Kidney (tissue), 14 donors: ENCODE data around the gene GNAI3. TPM values are rescaled to one million over a fixed set of nuclear protein-coding genes. Genes with fewer than 3 reads are reported as not detected.

Experiments
- DNase-seq, 5 donors: peaks; one replicate each; pipeline ENCODE4 v3.0.0-alpha.2; 2013 to 2020
- FAIRE-seq: peaks from 2 replicates; lab custom pipeline; 2012; peaks lifted over from hg19 to GRCh38; lab: Jason Lieb, UNC
- H3K27ac ChIP-seq, 2 donors: one replicate each; pipeline ENCODE4 v1.7.0; 2013; ENCODE audit warnings: low read depth in 2 of 2, low read length in 2 of 2, inconsistent platforms in 1 of 2
- H3K27me3 ChIP-seq: one replicate; pipeline ENCODE4 v1.7.1; 2013; ENCODE audit warnings: low read length, inconsistent platforms; ENCODE audit not compliant: control insufficient read depth, insufficient read depth
- H3K36me3 ChIP-seq, 3 donors: one replicate each; pipeline versions ENCODE4 v1.7.0 to v1.7.1; 2013; ENCODE audit warnings: low read length in 3 of 3, control low read depth in 1 of 3, inconsistent platforms in 1 of 3; ENCODE audit not compliant: insufficient read depth in 3 of 3, control insufficient read depth in 2 of 3
- H3K4me1 ChIP-seq, 3 donors: one replicate each; pipeline versions ENCODE4 v1.7.0 to v1.7.1; 2013; ENCODE audit warnings: low read length in 3 of 3, inconsistent platforms in 1 of 3, low read depth in 1 of 3; ENCODE audit not compliant: control insufficient read depth in 2 of 3, insufficient read depth in 2 of 3
- H3K4me3 ChIP-seq, 3 donors: one replicate each; pipeline versions ENCODE4 v1.7.0 to v1.8.1; 2013; ENCODE audit warnings: low read length in 3 of 3, control low read depth in 1 of 3, inconsistent platforms in 1 of 3
- H3K9ac ChIP-seq, 3 donors: one replicate each; pipeline versions ENCODE4 v1.7.0 to v1.7.1; 2013; ENCODE audit warnings: low read length in 3 of 3, control low read depth in 1 of 3, inconsistent platforms in 1 of 3
- H3K9me3 ChIP-seq, 3 donors: one replicate each; pipeline versions ENCODE4 v1.7.0 to v1.7.1; 2013; ENCODE audit warnings: low read length in 3 of 3, control low read depth in 1 of 3, inconsistent platforms in 1 of 3; ENCODE audit not compliant: control insufficient read depth in 2 of 3, insufficient read depth in 1 of 3
- intact Hi-C: fragments of 100-400 bp; cut with DNase I; formaldehyde crosslinking; loops from one replicate; pipeline ENCODE4 v1.11.1; 2022
- polyA plus RNA-seq: library from polyadenylated mRNA; stranded (reverse); fragments of 350-450 nt; fragmentation: Illumina TruSeq; extraction: RNeasy Lipid Tissue Mini Kit (QIAGEN cat#74804); gene quantifications from one replicate; pipeline ENCODE4 v1.2.3, GENCODE V29; 2014; ENCODE audit warnings: low read depth, low replicate concordance; ENCODE audit not compliant: insufficient read depth
- total RNA-seq: library from RNA; stranded (reverse); fragmentation: NEBNext Ultra II Directional; extraction: Animal tissue kit (Norgen Biotek cat#: 25700); gene quantifications from one replicate; pipeline ENCODE4 v1.2.1, GENCODE V29; 2021
- TF ChIP-seq, protein P1 (sequence below): IDR thresholded peaks from 3 replicates; pipeline ENCODE4 v1.5.1; 2012; ENCODE audit warnings: mild to moderate bottlenecking, moderate library complexity, borderline replicate concordance; ENCODE audit not compliant: insufficient read depth; ENCODE audit errors: extremely low read depth
- donor health status: control.
- donor health status: control.
- donor health status: control.
- donor health status: control.
- donor health status: control.
- donor health status: DM: yes; HTN: yes; CAD: no.
- donor health status: Normal renal cell carcinoma (clear cell type).

The GNAI3 gene
- total and polyA plus RNA-seq, 2 donors from 2014 or later = 4.2 to 8.0 TPM

DNA sequence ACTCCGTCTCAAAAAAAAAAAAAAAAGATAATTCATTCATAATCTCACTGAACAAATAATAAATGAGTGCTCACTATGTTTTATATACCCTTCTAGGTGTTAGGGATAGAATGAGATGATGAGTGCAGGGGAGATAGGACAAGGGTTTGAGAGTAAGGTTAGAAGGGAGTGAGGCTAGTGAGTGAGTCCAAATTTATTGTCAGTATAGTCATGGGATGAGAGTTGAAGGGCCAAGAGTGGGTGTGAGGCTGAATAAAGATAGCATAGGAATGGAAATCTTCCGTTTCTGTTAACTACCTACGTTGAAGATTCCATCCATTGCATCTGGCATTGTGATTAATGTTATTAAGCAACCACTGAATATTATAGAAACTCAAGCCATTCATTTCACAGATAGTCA is 16.8 kb downstream of the GNAI3 start:
- H3K27me3 ChIP-seq = no peaks in the 10 kb centered on the region
- peaks cover 2 to 22% (median 20%) of the 10 kb centered on the region in 3 donors for H3K4me1 ChIP-seq
- H3K36me3 ChIP-seq = no peaks in the 10 kb centered on the region
- no peak overlapping the region for H3K27ac ChIP-seq
- TF ChIP-seq, protein P1, sequence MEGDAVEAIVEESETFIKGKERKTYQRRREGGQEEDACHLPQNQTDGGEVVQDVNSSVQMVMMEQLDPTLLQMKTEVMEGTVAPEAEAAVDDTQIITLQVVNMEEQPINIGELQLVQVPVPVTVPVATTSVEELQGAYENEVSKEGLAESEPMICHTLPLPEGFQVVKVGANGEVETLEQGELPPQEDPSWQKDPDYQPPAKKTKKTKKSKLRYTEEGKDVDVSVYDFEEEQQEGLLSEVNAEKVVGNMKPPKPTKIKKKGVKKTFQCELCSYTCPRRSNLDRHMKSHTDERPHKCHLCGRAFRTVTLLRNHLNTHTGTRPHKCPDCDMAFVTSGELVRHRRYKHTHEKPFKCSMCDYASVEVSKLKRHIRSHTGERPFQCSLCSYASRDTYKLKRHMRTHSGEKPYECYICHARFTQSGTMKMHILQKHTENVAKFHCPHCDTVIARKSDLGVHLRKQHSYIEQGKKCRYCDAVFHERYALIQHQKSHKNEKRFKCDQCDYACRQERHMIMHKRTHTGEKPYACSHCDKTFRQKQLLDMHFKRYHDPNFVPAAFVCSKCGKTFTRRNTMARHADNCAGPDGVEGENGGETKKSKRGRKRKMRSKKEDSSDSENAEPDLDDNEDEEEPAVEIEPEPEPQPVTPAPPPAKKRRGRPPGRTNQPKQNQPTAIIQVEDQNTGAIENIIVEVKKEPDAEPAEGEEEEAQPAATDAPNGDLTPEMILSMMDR = no peak
- intact Hi-C loops = no loop called here
- FAIRE-seq (no peak), DNase-seq (no peak)
- no peak overlapping the region for H3K4me3 ChIP-seq
- no peaks in the 10 kb centered on the region for H3K9me3 ChIP-seq
- no peak overlapping the region for H3K9ac ChIP-seq

DNA sequence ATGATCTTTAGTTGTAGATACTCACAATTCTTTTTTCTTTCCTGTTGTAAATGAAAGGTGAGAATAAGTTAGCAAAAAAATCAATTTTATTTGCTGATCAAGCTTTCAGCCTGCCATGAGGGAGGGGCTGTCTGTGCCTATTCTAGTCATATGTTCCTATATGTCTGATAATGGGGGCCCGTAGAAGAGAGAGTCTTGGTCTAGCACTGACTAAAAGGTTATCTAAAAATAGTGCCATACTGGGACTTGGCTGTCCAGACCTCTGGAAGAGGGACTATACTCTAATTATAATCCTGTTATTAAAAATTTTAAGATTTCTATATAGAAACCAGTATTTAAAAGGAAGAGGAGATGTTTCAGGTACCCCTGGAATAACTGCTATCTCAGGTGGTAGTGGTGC is 18.6 kb downstream of the GNAI3 start:
- no peak overlapping the region for H3K4me3 ChIP-seq
- H3K9me3 ChIP-seq = no peaks in the 10 kb centered on the region
- FAIRE-seq (no peak), DNase-seq (no peak)
- no peak overlapping the region for H3K27ac ChIP-seq
- no peaks in the 10 kb centered on the region for H3K27me3 ChIP-seq
- intact Hi-C loops = no loop called here
- H3K36me3 ChIP-seq = no peaks in the 10 kb centered on the region
- H3K4me1 ChIP-seq = peaks cover 2 to 16% (median 14%) of the 10 kb centered on the region in 3 donors
- H3K9ac ChIP-seq = no peak overlapping the region
- TF ChIP-seq, protein P1 = no peak

DNA sequence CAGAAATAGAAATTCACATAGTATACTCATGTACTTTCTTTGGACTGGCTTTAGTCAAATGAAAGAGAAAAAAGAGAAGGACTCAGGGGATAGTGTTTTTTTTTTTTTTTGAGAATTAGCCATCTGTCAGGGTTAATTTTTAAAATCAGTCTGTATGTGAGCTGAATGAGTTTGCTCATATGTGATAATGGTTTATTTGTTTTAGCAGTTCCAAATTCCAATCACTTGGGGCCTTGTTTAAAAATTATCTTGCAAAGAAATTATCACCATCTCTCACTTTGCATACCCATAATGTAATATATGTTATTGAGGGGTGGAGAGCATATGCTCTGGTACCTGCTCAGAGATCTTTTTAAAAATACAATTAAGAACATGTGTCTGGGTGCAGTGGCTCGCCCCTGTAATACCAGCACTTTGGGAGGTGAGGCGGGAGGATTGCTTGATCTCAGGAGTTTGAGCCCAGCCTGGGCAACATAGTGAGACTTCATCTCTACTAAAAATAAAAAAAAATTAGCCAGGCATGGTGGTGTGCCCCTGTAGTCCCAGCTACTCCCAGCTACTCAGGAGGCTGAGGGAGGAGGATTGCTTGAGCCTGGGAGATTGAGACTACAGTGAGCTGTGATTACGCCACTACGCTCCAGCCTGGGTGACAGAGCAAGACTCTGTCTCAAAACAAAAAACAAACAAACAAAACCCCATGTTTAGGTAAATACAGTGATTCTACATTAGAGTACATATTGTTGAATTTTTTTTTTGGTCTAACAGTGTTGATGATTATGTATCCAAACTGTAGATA is 19.7 kb downstream of the GNAI3 start:
- DNase-seq = no peak
- no peaks in the 10 kb centered on the region for H3K36me3 ChIP-seq
- peaks cover 2 to 13% (median 12%) of the 10 kb centered on the region in 3 donors for H3K4me1 ChIP-seq
- no peaks in the 10 kb centered on the region for H3K9me3 ChIP-seq
- H3K27me3 ChIP-seq = no peaks in the 10 kb centered on the region
- H3K4me3 ChIP-seq = no peak overlapping the region
- TF ChIP-seq, protein P1 = no peak
- FAIRE-seq = no peak
- H3K9ac ChIP-seq = no peak overlapping the region
- intact Hi-C loops = no loop called here
- H3K27ac ChIP-seq = no peak overlapping the region
